Measurements from ENCODE around the gene CSNK2B. TPM values are rescaled to one million over a fixed set of nuclear protein-coding genes. Genes with fewer than 3 reads are reported as not detected.
A peak's percentile ranks its signal among the peaks of the same experiment; 100 is the strongest.

CSNK2B gene
- total and polyA plus RNA-seq, 9 of the 15 experiments (the other 6 are each of a cell fraction or from before 2014, with no cell fraction given), result 120 to 1,126 (median 529) TPM

DNA sequence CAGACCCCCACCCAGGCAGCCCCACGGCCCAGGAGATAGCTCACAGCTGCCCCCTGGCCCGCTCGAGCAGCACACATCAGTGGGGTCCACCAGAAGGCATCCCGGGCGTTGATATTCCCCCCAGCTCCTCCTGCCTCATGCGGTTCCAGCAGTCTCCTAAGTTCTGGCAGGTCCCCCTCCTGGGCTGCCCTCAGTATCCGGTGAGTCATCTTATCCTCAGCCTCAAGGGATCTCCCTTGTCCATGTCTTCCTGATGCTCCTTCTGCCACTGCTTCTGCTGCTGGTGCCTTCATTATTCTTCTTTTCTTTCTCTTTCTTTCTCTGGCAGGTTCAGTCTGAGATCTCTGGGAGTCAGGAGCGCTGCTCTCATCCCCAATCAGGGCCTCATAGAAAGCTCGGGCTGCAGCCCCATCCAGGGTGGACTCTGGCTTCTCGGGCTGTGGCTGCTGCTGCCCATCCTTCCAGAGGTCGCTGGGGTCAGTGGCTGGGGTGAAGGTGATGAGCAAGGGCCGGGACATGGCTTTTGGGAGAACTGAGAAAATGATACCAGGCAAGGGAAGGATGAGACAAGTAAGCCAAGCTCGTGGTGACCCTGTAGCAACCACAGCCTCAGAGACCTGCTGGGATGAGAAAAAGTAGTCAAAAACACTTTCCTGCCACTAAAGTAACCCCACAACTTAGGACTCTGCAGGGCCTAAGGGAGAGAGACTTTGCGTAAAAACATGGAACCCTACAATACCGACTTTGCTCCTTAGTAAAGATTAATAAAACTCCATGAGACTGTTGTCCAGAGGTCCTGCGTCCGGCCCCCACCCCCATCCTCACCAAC, 1.7 kb upstream of the CSNK2B start (continued):
- TF ChIP-seq, protein P1, sequence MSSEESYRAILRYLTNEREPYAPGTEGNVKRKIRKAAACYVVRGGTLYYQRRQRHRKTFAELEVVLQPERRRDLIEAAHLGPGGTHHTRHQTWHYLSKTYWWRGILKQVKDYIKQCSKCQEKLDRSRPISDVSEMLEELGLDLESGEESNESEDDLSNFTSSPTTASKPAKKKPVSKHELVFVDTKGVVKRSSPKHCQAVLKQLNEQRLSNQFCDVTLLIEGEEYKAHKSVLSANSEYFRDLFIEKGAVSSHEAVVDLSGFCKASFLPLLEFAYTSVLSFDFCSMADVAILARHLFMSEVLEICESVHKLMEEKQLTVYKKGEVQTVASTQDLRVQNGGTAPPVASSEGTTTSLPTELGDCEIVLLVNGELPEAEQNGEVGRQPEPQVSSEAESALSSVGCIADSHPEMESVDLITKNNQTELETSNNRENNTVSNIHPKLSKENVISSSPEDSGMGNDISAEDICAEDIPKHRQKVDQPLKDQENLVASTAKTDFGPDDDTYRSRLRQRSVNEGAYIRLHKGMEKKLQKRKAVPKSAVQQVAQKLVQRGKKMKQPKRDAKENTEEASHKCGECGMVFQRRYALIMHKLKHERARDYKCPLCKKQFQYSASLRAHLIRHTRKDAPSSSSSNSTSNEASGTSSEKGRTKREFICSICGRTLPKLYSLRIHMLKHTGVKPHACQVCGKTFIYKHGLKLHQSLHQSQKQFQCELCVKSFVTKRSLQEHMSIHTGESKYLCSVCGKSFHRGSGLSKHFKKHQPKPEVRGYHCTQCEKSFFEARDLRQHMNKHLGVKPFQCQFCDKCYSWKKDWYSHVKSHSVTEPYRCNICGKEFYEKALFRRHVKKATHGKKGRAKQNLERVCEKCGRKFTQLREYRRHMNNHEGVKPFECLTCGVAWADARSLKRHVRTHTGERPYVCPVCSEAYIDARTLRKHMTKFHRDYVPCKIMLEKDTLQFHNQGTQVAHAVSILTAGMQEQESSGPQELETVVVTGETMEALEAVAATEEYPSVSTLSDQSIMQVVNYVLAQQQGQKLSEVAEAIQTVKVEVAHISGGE (CRISPR knock-in tag; IDR thresholded peaks at IDR 0.05), result 0 out of 6 replicates have a peak, but pooled peaks of 1 of the 3 experiments have one; percentile 10
- TF ChIP-seq RBM25 (IDR thresholded peaks at IDR 0.05; ENCODE audit: low read depth, low read length, severe bottlenecking) (no peak), LCOR (CRISPR knock-in tag; IDR thresholded peaks at IDR 0.05) (no peak; the same call in 1 of the 2 replicates), MEIS2 (IDR thresholded peaks at IDR 0.05; ENCODE audit: partially characterized antibody) (no peak), FOXK2 (conservative IDR thresholded peaks at IDR 0.05 in 1 of 2, IDR thresholded peaks at IDR 0.05 in 1 of 2; ENCODE audit: low read depth in 2 of 2) (peak in 1 of 2 experiments; percentile 31; a peak in 1 of 4 replicates), RBFOX2 (IDR thresholded peaks at IDR 0.05; ENCODE audit: low read depth, low read length) (peak; percentile 92), ZNF780A (CRISPR knock-in tag; IDR thresholded peaks at IDR 0.05) (no peak), BRD9 (IDR thresholded peaks at IDR 0.05; ENCODE audit: low read depth, partially characterized antibody) (peak; percentile 92)
- TF ChIP-seq, protein P2, sequence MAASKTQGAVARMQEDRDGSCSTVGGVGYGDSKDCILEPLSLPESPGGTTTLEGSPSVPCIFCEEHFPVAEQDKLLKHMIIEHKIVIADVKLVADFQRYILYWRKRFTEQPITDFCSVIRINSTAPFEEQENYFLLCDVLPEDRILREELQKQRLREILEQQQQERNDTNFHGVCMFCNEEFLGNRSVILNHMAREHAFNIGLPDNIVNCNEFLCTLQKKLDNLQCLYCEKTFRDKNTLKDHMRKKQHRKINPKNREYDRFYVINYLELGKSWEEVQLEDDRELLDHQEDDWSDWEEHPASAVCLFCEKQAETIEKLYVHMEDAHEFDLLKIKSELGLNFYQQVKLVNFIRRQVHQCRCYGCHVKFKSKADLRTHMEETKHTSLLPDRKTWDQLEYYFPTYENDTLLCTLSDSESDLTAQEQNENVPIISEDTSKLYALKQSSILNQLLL (CRISPR knock-in tag; IDR thresholded peaks at IDR 0.05; ENCODE audit: borderline replicate concordance), result no peak
- TF ChIP-seq, protein P3, sequence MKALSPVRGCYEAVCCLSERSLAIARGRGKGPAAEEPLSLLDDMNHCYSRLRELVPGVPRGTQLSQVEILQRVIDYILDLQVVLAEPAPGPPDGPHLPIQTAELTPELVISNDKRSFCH (CRISPR knock-in tag; IDR thresholded peaks at IDR 0.05), result no peak
- TF ChIP-seq, protein P3 (tag; IDR thresholded peaks at IDR 0.05), result no peak
- TF ChIP-seq, protein P4, sequence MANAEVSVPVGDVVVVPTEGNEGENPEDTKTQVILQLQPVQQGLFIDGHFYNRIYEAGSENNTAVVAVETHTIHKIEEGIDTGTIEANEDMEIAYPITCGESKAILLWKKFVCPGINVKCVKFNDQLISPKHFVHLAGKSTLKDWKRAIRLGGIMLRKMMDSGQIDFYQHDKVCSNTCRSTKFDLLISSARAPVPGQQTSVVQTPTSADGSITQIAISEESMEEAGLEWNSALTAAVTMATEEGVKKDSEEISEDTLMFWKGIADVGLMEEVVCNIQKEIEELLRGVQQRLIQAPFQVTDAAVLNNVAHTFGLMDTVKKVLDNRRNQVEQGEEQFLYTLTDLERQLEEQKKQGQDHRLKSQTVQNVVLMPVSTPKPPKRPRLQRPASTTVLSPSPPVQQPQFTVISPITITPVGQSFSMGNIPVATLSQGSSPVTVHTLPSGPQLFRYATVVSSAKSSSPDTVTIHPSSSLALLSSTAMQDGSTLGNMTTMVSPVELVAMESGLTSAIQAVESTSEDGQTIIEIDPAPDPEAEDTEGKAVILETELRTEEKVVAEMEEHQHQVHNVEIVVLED (CRISPR knock-in tag; IDR thresholded peaks at IDR 0.05), result no peak
- TF ChIP-seq, protein P5, sequence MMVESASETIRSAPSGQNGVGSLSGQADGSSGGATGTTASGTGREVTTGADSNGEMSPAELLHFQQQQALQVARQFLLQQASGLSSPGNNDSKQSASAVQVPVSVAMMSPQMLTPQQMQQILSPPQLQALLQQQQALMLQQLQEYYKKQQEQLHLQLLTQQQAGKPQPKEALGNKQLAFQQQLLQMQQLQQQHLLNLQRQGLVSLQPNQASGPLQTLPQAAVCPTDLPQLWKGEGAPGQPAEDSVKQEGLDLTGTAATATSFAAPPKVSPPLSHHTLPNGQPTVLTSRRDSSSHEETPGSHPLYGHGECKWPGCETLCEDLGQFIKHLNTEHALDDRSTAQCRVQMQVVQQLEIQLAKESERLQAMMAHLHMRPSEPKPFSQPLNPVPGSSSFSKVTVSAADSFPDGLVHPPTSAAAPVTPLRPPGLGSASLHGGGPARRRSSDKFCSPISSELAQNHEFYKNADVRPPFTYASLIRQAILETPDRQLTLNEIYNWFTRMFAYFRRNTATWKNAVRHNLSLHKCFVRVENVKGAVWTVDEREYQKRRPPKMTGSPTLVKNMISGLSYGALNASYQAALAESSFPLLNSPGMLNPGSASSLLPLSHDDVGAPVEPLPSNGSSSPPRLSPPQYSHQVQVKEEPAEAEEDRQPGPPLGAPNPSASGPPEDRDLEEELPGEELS (CRISPR knock-in tag; IDR thresholded peaks at IDR 0.05; ENCODE audit: borderline replicate concordance), result no peak; the same call in 1 of the 2 replicates
